GM19238 (cell line): Measurements from ENCODE around the gene ACSF3.

Experiments
- DNase-seq: peaks from one replicate; pipeline ENCODE4 v3.0.0; 2011; ENCODE audit warnings: low spot score; ENCODE audit not compliant: insufficient read length

Gene ACSF3

DNA sequence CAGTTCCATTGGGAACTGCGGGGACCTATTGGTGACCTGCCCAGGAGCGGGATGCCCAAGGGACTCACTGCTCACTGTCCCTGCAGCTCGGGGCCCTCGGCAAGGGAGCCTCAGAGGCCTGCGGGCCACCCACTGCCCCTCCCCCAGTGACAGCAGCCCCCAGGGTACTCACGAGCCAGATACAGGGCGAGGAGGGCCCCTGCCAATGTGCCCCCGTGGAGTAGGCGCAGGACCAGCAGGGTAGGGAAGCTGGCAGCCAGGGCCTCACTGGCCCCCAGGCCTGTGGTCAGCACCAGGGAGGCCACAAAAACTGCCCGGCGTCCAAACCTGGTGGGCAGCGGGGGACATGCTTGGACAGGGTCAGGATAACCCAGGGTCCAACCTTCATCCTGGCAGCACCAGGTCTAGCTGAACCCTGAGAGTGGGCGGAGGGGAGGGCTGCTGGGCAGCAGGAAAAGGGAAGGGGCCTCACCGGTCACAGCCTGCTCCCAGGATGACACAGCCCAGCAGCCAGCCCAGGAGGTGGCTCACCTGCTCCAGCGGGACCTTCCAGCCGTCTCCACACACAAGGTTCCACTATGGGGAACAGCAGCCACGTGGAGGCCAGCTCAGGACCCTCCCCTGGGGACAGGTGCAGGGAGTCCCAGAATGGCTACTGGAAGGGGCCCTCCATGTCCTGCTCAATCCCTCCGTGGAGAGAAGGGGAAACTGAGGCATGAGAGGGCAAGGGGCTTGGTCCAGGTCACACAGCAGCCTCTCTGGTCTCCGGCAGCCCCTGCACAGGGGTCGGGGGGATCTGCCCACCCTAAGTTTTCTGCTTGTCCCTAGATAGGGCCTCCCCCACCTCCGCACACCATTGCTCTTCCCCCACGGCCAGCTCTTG, 105.8 kb downstream of the ACSF3 start:
- no peak for DNase-seq

DNA sequence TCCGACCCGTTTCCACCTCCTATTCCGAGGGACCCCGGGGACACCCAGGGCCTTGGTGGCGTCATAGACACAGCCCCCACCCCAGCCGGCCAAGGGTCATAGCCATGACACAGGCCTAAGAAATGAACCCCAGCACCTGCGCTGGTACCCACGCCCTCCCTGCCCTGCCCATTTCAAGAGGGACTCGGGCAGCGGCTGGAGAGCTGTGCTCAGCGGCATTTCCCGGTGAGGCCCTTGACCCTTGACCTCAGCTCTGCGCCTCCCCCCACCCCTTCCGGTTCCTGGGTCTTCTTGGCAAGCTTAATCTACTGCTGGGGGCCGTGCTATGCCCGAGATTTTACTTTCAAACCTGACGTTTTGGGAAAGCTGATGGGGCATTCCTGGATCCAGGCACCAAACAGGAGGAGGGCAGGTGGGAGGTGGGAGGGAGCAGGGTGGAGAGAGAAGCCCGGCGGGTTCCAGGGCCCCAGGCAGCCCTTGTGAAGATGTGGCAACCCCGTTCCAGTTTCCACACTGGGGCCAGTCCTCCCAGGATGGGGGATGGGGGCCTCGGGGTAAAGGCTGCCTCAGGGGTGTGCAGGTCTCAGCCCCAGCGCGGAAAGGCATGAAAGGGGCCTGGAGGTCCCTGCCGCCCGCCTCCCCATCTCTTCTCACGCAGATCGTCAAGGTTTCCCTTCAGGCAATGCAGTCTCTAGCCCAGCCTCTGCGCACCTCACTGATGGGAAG, 106.6 kb downstream of the ACSF3 start, which contains the start of gene SLC22A31:
Gene SLC22A31, minus strand, starts transcription at position 414 of the 726 bp plus-strand sequence. Its CDS starts 36 bp downstream, at position 378.
- no peak for DNase-seq

DNA sequence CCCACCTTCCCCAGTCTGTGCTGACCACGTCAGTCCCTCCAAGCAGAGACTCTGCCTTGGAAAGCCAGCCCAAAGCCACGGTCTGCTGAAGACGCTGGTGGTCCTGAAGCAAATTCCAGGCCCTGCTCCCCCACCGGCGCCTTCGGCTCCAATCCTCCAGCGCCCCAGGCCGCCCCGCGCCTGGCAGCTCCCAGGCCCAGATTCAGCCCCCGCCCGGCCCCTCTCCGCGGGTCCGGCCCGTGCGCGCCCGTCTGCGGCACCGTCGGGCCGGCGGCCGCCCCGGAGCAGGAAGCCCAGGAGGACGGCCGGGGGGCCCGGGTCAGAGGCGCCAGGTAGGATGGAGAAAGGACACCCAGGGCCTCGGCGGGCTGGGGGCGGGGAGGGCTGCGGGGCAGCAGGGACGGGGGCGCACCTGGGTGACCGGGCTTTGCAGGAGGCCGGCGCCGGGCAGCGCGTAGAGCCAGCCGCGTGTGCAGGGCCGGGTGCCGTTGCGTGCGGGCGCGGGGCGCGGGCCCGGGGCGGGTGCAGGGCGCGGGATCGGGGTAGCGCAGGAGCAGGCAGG, 107.3 kb downstream of the ACSF3 start:
- no peak for DNase-seq

DNA sequence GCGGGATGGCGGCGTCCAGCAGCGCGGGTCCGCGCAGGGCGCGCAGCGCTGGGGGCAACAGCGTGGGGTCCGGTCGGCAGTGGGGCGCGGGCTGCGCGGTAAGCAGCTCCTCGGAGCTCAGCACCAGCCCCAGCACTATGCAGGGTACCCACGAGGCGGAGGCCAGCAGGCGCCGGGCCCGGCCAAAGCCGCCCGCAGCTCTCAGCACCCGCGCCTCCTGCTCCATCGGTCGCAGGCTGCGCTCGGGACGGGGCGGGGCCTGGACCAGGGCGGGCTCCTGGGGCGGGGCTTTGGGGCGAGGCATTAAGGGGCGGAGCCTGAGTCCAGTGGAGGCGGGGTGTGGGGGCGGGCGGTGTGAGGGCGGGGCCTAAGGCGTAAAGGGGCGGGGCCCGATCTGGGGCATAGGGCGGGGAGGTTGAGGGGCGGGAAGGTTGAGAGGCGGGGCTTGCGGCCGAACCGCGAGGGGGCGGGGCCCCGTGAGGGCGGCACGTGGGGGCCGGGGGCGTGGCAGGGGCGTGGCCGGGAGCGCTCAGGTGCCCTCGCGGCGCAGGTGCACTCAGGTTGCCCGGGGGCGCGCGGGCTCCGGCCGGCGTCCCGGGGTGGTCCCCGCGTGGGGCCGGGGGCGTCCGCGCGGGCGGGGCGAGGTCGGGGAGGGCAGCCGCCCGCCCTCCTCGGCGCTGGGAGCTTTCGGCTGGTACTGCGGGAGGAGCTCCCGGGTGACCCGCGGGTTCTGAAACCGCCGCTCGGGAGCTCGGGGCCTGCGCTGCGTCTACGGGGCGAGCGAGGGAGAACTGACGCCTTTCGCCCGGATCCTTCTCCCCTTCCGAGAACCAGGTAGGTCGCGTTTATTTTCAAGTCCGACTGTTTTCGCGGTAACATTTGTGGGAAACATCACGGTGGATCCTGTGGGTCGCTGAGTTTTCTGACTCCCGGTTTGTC, 108.1 kb downstream of the ACSF3 start:
- DNase-seq: peak; percentile 89

DNA sequence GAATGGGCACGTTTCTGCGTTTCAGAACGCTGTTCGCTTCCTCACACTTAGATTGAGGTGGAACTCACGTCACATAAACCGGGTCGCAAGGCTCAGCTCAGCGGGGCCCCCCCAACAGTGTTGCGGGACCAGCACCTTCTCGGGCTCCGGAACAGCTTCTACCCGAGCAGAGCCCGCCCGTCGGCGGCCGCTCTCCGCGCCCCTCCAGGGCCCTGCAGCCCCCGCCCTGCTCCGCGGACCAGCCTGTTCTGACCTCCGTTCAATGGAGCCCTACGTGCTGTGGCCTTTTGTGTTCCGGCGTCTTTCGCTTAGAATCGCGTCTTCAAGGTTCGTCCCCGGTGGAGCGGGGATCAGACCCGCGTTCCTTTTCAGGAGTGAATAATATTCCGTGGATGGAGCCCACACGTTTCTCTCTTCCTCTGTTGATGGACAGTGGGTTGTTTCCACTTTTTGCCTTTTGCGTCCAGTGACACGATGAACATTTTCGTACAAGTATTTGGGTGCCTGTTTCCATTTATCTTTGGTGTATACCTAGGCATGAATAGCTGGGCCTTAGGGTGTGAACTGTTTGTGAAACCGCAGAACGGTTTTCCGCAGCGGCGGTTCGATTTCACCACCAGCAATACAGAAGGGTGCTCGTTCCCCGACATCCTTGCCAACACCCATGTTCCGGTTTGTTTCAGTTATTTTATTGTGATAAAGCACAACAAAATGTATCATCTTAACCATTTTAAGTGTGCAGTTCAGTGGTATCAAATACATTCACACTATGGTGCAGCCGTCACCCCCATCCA, 109.0 kb downstream of the ACSF3 start:
- DNase-seq: no peak
